ENCODE results near the gene TEAD4. TPM values are rescaled to one million over a fixed set of nuclear protein-coding genes. Genes with fewer than 3 reads are reported as not detected.

Gene TEAD4
- total RNA-seq, 1 experiment from 2014 or later = 47.7 TPM

DNA sequence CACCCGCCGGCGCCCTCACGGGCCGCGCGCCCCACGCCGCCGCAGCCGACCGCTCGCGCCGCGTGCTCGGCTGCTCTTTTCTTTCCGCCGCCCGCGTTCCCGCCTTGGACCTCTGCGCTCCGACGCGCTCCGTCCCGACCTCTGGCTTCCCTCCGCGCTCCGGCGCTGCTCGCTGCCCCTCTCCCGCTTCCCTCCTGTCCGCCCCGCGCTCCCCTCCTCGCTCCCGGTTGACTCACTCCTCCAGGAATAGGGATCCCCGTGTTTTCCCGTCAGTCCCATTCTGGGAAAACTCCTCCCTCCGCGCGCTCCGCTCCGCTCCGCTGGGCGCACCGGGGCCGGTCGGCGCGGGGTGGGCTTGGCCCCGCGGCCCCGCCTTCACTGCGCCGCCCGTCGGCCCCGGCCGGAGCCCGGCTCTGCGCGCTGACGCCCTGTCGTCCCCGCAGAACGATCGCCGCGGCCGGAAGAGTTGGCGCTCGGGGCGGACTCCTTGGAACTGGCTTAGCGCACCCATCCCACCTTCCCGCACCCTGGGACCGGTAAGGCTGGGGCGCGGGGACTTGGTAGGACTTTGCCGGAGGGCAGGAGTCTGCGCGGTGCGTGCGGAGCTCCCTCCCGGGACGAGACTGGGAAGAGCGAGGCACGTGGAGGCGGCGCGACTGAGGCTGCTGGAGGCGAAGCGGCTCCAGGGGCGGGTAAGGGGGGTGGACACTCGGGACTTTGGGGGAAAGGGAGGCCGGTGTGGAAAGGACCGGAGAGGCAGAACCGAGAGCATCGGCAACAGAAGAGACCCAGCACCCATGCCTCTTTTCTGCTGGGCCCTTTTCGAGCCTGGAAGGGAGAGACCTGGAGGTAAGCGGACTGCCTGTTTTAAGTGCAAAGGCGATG lies 550 bp downstream of the TEAD4 start:
- peak overlapping the region; percentile 84 for H3K4me2 ChIP-seq
- H4K20me1 ChIP-seq (ENCODE audit: insufficient read depth) = peaks cover 17% of the 10 kb centered on the region; the same call in 1 of the 2 replicates
- peaks cover 43% of the 10 kb centered on the region for H3K79me2 ChIP-seq (ENCODE audit: low read depth)
- peak; percentile 41 to 67 for DNase-seq
- peak overlapping the region; percentile 83 for H3K4me3 ChIP-seq
- H3K9me2 ChIP-seq (ENCODE audit: insufficient read depth) = no peaks in the 10 kb centered on the region
- no peak for TF ChIP-seq EZH2 (IDR thresholded peaks at IDR 0.05; ENCODE audit: low read depth)
- TF ChIP-seq, protein P1, sequence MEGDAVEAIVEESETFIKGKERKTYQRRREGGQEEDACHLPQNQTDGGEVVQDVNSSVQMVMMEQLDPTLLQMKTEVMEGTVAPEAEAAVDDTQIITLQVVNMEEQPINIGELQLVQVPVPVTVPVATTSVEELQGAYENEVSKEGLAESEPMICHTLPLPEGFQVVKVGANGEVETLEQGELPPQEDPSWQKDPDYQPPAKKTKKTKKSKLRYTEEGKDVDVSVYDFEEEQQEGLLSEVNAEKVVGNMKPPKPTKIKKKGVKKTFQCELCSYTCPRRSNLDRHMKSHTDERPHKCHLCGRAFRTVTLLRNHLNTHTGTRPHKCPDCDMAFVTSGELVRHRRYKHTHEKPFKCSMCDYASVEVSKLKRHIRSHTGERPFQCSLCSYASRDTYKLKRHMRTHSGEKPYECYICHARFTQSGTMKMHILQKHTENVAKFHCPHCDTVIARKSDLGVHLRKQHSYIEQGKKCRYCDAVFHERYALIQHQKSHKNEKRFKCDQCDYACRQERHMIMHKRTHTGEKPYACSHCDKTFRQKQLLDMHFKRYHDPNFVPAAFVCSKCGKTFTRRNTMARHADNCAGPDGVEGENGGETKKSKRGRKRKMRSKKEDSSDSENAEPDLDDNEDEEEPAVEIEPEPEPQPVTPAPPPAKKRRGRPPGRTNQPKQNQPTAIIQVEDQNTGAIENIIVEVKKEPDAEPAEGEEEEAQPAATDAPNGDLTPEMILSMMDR (conservative IDR thresholded peaks at IDR 0.05) = no peak
- POLR2A ChIA-PET (ENCODE audit: unreplicated experiment) = no interaction called here
- H3K9me3 ChIP-seq (ENCODE audit: insufficient read depth, low read depth) = no peaks in the 10 kb centered on the region
- peaks cover 35% of the 10 kb centered on the region for H3F3A ChIP-seq (ENCODE audit: insufficient read depth, low read depth)
- intact Hi-C loops (cut with micrococcal nuclease; ENCODE audit: unreplicated experiment) = loop anchor here (2.0 kb wide), 2 partner anchors 69 to 83 kb away; partner anchors contain the start of genes FOXM1, RHNO1 and TULP3
- CTCF ChIA-PET = interaction anchor here (0.9 kb wide), 1 partner anchor 74 kb away, joined by 3 read pairs; no protein-coding TSS in a partner anchor
- BruUV-seq (replicated peaks) = no TSS peak
- no peaks in the 10 kb centered on the region for H3K27me3 ChIP-seq (ENCODE audit: insufficient read depth, low read depth)
- peak overlapping the region; percentile 53 for H3K27ac ChIP-seq
- H3K36me3 ChIP-seq (ENCODE audit: low read depth) = no peaks in the 10 kb centered on the region
- peaks cover 33% of the 10 kb centered on the region for H3K4me1 ChIP-seq (replicated peaks; ENCODE audit: insufficient read depth)
- peak overlapping the region; percentile 89 for H2AFZ ChIP-seq

DNA sequence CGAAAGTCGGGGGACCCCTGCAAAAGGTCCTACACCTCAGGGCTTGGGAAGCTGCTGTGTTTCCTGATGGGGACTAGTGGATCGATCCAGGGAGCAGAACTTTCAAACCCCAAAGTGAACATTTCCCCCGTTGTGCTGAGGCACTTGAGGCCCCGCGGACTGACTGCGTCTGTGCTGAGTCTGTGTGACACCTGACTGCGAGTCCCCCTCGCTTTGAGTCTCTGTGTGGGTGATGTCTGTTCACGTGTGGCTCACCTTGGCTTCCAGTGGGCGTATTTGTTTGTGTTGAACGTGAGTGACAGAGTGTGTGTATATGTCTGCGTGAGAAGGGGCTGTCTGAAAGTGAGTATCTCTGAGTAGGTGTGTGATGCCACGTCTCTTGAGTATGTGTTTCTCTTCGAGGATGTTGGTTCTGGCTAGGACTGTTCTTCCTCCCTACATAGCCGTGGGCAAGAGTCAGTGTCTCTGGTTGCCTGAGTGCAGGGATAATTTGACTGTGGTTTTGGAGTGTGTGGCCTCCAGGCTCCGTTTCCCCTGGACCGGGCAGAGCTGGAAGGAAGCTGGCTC lies 1.3 kb downstream of the TEAD4 start:
- no peaks in the 10 kb centered on the region for H3K9me3 ChIP-seq (ENCODE audit: insufficient read depth, low read depth)
- ChIA-PET CTCF (interaction anchor here (1.2 kb wide), 1 partner anchor 81 kb away, joined by 8 read pairs; no protein-coding TSS in a partner anchor), POLR2A (ENCODE audit: unreplicated experiment) (no interaction called here)
- TF ChIP-seq, protein P1 (conservative IDR thresholded peaks at IDR 0.05) = no peak
- TF ChIP-seq EZH2 (IDR thresholded peaks at IDR 0.05; ENCODE audit: low read depth) = no peak
- H3K9me2 ChIP-seq (ENCODE audit: insufficient read depth) = no peaks in the 10 kb centered on the region
- intact Hi-C loops (cut with micrococcal nuclease; ENCODE audit: unreplicated experiment) = no loop called here
- peaks cover 35% of the 10 kb centered on the region for H3F3A ChIP-seq (ENCODE audit: insufficient read depth, low read depth)
- H4K20me1 ChIP-seq (ENCODE audit: insufficient read depth) = peaks cover 21% of the 10 kb centered on the region; the same call in 1 of the 2 replicates
- H3K27ac ChIP-seq = no peak overlapping the region
- peak; percentile 26 to 48 for DNase-seq
- no peaks in the 10 kb centered on the region for H3K36me3 ChIP-seq (ENCODE audit: low read depth)
- H3K4me1 ChIP-seq (replicated peaks; ENCODE audit: insufficient read depth) = peaks cover 33% of the 10 kb centered on the region
- BruUV-seq (replicated peaks) = no TSS peak
- peaks cover 48% of the 10 kb centered on the region for H3K79me2 ChIP-seq (ENCODE audit: low read depth)
- H2AFZ ChIP-seq = peak overlapping the region; percentile 89
- H3K27me3 ChIP-seq (ENCODE audit: insufficient read depth, low read depth) = no peaks in the 10 kb centered on the region
- H3K4me2 ChIP-seq = peak overlapping the region; percentile 84
- H3K4me3 ChIP-seq = peak overlapping the region; percentile 83

DNA sequence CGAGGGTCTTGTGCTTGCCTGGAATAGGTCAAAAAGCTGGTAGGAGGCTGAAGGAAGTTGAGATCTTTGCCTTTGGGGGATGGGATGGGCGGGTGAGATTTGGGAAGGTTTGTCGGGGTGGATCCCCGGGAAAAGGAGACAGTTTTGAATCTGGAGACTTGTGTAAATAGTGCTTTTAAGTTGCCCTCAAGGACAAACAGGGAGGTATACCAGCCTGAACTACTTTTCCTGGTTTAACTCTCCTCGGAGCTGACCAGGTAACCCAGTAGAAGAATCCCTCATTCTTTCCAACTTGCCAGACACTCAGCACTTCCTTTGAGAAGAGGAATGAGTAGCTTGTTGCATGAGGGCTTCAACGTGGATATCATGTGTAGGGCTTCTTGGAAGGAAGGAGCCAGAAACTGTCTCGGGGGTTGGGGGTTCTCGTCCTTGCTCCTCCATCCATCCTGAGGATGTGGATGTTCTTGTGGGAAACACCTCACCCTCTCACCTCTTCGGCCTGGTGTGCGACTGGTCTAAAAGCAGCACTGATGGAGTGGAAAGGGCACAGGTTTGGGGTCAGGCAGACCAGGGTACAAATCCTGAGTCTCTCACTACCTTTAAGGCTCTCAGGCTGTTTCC lies 1.9 kb downstream of the TEAD4 start:
- DNase-seq = no peak
- TF ChIP-seq EZH2 (IDR thresholded peaks at IDR 0.05; ENCODE audit: low read depth) = no peak
- TF ChIP-seq, protein P1 (conservative IDR thresholded peaks at IDR 0.05) = no peak
- intact Hi-C loops (cut with micrococcal nuclease; ENCODE audit: unreplicated experiment) = no loop called here
- Histone ChIP-seq H3K79me2 (ENCODE audit: low read depth) (peaks cover 48% of the 10 kb centered on the region), H3K4me1 (replicated peaks; ENCODE audit: insufficient read depth) (peaks cover 33% of the 10 kb centered on the region), H4K20me1 (ENCODE audit: insufficient read depth) (peaks cover 21% of the 10 kb centered on the region; the same call in 1 of the 2 replicates), H3K27ac (no peak overlapping the region), H3K4me3 (peak overlapping the region; percentile 83; the same call in 1 of the 2 replicates), H3K36me3 (ENCODE audit: low read depth) (no peaks in the 10 kb centered on the region), H3K27me3 (ENCODE audit: insufficient read depth, low read depth) (no peaks in the 10 kb centered on the region), H3K4me2 (peak overlapping the region; percentile 84), H2AFZ (no peak overlapping the region), H3K9me3 (ENCODE audit: insufficient read depth, low read depth) (no peaks in the 10 kb centered on the region), H3F3A (ENCODE audit: insufficient read depth, low read depth) (peaks cover 35% of the 10 kb centered on the region), H3K9me2 (ENCODE audit: insufficient read depth) (no peaks in the 10 kb centered on the region)
- BruUV-seq (replicated peaks) = TSS peak; percentile 31
- POLR2A ChIA-PET (ENCODE audit: unreplicated experiment) = no interaction called here
- CTCF ChIA-PET = interaction anchor here (1.2 kb wide), 1 partner anchor 80 kb away, joined by 8 read pairs; no protein-coding TSS in a partner anchor

Measured in PC-9 (cell line).